Fibroblast of the conjunctiva (primary cell): ENCODE results near the gene SWI5.
A peak's percentile ranks its signal among the peaks of the same experiment; 100 is the strongest.
"Not testable (repeated sequence)": the region's sequence is repeated elsewhere in the genome, so short reads cannot be mapped to it uniquely, and the experiment has no call there.

Experiments
- DNase-seq: peaks from one replicate; pipeline ENCODE4 v3.0.0-alpha.2; 2010; ENCODE audit warnings: low read depth

The SWI5 gene

DNA sequence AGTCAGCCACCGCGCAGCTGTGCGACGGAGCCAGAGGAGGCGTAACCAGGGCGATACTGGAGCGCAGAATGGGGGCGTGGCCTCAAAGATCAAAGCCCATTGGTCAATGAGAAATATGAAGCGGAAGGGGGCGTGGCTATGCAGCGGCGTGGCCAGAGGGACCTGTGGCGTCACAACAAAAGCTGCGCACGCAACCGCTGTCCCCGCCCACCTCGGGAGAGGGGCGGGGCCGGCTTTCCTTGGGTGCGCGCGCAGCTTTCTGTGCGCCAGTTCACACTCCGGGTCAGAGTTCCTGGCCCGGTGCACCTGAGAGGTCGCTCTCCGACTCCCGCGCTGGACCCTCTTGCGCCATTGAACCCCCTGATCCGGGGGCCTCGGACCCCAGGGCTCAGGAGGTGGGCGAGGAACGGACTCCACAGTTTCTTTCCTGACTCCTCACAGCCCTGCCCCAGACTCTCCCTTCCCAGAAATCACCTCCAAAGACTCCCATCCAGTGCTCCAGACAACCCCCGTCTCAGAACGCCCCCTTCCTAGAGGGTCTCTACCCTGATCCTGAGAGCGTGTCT, at the start of gene SWI5:
TSS of gene SWI5 (plus strand) at position 269 of the 566 bp plus-strand sequence.
- peak; percentile 99 for DNase-seq

- no peak for DNase-seq
Observed at GRCh38 chr9:128226412-128226801, 49.7 kb upstream of the SWI5 start.

- not testable (repeated sequence) for DNase-seq
Observed at GRCh38 chr9:128230897-128231296, 45.2 kb upstream of the SWI5 start.

DNA sequence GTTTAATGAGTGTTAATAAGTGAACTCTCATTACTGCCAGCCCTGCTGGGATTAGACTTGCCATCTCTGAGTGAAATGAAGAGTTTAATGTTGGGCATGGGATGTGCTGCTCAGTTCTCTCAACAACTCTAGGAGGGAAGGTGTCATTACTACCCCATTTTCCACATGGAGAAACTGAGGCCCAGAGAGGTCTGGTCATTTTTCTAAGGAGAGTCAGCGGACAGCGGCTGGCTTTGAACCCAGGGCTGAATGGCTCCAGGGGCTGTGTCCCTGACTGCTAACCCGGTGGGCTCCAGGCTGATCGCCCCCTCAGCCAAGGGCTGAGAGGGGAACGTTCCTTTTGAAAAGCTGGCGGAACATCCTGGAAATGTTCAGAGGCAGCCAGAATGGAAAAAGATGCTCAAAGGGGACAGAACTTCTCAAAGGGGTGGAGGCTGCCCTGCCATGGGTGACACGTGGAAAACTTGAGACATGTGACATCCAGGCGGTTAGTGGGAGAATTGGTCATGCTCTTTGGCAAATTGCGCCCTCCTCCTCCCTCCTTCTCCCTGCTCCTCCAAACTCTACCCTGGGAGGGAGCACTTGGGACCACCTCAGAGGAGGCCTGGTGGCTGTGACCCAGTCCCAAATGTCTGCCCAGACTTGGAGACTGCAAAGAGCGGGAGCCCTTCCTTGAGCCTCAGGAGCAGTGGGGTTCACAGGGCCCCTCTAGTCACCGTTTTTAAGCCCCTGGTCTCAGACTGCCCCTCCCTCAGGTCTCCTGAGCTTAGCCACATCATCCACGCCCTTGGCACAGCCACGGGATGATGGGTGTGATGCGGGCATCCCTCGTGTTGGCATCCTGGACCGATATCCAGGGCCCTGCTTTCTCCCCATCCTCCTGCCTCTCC, 44.2 kb upstream of the SWI5 start:
- no peak for DNase-seq

DNA sequence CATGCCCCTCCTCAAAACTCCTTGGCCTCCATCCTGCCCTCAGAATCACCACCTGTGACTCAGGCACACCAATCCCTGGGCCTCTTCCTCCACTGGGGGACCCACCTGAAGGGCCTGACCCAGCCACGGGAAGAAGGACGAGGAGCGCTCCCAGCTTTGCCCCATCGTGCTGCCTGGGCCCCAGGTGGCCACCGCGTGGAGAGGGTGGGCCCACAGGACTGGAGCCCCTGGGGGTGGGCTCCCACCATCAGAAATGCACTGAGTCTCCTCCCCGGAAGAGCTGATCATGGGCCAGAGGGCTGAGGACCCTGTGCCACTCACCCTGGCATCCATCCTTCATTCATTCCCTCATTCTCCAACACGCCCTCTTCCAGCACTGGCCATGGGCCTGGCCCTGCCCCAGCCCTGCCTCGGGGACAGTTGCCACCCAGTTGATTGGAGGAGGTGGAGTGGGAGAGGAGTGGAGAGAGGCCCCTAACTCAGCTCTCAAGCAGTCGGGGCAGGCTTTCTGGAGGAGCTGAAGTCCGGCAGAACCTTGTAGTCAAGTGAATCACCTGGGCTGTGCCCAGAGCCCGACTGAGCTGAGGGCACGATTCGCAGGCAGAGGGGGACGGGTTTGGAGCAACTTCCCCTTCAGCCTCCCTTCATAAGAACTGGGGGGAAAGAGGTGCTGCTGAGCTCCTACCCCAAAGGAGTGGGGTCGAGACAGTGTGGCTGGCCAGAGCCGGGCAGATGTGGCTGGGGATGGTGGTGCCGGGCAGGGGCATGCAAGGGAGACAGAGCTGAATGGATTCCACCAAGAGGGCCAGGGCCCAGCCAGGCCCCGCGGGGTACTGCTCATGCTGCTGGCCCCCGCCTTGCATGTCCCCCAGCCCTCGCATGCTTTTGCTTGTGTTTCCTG, 43.3 kb upstream of the SWI5 start:
- no peak for DNase-seq

DNA sequence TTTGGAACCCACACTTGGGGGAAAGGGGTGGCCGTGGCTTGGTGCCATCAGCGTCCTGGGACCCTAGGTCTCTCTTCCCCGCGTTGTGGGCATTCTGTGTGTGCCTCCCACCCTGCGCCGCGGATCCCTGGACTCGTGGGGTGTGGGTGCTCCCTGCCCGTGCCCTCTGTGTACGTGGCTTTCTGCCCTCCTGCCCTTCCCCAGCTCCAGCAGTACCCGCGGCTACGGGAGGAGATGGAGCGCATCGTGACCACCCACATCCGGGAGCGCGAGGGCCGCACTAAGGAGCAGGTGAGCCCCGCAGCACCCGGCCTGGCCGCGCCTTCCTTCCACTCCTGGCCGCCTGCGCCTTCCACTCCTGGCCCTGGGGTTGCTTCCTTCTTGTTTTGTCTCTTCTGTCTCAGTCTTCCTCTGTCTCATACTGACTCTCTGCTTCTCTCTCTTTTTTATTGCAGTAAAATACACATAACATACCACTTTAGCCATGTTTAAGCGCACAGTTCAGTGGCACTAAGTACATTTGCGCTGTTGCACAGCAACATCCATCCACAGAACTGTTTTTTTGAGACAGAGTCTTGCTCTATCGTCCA, 42.2 kb upstream of the SWI5 start:
- no peak for DNase-seq

DNA sequence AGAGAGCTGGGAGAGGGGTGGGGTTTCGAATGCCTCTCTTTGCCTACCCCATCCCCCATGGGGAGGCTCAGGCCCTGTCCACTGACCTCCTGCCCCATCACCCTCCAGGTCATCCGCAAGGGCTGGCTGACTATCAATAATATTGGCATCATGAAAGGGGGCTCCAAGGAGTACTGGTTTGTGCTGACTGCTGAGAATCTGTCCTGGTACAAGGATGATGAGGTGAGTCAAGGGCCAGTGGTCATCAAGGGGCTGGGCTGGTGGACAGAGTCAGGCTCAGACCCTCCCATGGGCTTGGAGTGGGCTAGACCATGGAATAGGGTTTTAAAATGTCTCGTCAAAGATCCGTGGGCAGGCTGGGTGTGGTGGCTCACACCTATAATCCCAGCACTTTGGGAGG, 34.0 kb upstream of the SWI5 start:
- no peak for DNase-seq

- DNase-seq: no peak
Observed at GRCh38 chr9:128242828-128243214, 33.3 kb upstream of the SWI5 start.

DNA sequence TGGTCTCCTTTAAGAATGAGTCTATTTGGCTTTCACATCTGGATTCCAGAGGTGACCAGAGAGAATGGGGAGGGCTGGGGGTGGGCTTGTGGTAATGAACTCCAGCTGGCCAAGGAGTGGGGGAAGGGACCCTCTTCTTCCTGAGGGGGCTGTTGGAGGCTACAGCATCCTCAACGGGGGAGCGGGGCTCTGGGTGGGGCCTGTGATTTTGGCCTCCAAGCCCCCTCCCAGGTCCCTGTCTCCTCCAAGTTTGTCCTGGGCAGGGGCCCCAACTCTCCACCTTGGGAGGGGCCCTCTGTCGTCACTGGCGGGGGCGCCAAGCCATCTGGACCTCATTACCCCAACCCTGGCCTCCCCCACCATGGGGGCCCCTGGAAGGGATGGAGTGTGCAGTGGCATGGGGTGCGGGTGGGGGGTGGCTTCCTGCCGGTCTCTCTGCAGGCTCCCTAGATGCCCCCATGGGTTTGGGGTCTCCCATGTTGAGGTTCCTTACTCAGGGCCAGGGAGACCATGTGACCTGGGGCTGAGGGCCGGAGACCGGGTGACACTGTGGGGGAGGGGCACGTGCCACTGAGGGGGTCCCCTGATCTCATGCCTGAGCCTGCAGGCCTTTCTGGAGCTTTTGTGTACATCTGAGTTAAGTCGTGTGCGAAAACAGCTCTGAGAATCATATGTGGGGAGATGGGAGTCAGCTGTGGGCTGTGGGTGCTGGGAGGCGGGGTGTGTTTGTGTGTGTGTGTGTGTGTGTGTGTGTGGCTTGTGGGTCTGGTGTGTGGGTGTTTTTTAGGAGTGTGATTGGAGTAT, 32.7 kb upstream of the SWI5 start:
- DNase-seq: peak; percentile 54

- DNase-seq: no peak
Observed at GRCh38 chr9:128244091-128244836, 31.8 kb upstream of the SWI5 start.

DNA sequence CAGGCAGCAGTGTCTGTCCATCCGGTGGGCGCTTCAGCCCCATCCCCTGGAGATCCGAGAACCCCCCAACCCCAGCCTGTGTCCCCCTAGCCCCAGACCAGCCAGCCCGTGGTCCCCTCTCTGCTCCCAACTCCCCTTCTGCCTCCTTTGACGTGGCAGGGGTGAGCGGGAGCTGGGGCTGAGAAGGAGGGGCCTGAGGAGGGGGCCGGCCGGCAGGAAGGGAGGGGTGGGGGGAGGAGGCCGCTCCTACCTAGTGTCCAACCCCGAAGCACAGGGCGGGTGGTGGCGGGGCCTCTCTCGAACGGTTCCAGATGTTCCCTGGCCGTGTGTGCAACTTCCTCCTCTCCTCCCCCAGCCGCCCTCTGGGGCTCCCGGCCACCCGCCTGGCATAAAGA, 31.2 kb upstream of the SWI5 start:
- DNase-seq: peak; percentile 88

DNA sequence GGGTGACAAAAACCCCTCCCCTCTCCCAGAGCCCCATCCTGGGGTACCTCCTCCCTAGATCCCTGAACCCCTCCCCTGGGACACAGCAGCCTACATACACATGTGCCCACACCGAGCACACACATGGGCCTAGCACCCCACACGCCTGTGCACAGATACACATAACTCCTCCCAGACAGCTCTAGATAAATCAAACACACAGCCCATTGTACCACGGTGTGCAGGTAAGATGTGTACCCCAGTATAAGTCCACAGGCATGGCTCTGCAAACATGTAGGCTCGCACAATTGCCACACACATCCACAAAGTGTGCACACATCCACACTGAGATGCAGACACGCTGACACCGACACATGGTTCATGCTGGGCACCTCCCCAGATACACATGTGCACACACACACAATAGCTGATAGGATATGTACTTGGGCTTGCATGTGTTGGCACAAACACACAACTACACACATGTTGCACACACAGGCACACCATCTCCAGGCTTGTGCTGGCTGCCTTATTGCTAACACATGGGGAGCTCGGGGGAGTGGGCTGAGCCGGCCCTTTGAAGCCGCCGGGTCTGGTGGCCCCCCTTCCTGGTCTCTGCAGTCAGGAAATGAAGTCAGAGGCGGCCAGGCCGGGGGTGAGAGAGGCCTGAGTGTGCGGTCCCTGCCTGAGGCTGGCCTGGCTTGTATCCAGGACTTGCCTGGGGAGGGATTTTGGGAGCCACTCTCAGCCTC, 30.5 kb upstream of the SWI5 start:
- peak; percentile 57 for DNase-seq

DNA sequence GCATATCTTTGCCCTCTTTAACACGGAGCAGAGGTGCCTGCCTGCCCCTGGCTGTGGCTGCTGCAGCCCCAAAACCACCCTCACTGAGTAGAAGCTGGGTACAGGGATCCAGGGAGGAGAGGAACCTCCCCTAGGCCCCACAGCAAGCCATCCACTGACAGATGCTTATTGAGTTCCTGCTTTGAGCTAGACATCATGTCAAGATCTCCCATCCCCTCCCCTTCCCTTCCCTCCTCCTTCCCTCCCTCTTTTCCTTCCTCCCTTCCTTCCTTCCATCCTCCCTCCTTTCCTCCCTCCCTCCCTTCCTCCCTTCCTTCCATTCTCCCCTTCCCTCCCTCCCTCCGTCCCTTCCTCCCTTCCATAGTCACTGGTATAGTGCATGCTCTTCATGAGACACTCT, 29.6 kb upstream of the SWI5 start:
- no peak for DNase-seq

- DNase-seq: no peak
Observed at GRCh38 chr9:128247226-128247803, 28.8 kb upstream of the SWI5 start.

DNA sequence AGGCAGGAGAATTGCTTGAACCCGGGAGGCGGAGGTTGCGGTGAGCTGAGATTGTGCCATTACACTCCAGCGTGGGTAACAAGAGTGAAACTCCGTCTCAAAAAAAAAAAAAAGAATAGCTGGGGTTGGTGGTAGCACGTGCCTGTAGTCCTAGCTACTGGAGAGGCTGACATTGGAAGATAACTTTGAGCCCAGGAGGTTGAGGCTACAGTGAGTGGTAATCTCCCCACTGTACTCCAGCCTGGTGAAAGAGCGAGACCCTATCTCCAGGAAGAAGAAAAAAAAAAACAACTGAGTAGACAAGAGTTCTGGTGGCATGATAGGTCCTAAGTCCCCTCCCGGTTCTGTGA, 26.5 kb upstream of the SWI5 start:
- no peak for DNase-seq

- peak; percentile 83 for DNase-seq
Observed at GRCh38 chr9:128249908-128250838, 25.9 kb upstream of the SWI5 start.

- no peak for DNase-seq
Observed at GRCh38 chr9:128250839-128251731, 25.0 kb upstream of the SWI5 start.

GRCh38 chr9:128251732-128252100, 24.4 kb upstream of the SWI5 start:
- DNase-seq: no peak
